ENCODE data around the gene DAGLA.

DAGLA gene

GRCh38 chr11:61711498-61711897 lies 31.3 kb downstream of the DAGLA start:
- no peak for DNase-seq

DNA sequence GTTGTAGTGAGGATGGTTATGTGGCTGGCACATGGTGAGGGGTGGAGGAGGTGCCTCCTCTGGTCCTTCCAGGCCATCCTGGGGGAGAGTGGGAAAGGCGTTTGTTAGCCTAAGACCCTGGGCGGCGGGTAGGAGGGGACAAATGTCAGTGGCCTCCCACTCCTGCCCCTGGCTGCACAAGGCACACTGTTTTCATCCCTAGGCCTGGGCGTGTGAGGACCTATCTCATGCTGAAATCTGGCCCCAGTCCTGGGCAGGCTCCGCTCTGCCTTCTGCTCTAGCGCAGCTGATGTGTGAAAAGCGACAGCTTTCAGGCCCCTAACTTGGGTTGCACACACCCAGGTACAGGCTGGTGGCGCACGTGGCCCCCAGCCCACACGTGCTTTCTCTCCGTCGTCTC lies 32.1 kb downstream of the DAGLA start:
- DNase-seq: no peak

- no peak for DNase-seq
Observed at GRCh38 chr11:61712846-61713245, 32.7 kb downstream of the DAGLA start.

GRCh38 chr11:61713464-61713863 lies 33.3 kb downstream of the DAGLA start:
- DNase-seq: no peak

DNA sequence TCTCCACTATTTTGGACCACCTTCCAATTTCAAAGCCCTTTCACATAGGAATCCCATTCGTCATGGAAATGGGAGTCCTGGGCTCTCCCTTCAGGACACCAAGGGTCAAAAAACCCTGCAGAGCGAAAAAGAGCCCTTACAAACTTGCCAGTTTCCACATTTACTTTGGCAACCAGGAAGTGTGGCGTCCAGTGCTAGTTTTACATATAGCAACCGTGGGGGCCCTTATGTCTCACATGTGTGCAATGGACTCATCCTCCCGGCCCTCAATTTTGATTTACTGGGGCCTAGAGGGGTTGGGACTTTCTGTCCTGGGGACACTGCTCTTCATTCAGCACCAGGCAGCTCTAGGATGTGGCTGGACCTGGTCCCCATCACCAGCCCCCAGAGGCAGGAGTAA lies 33.7 kb downstream of the DAGLA start:
- DNase-seq: no peak

GRCh38 chr11:61714316-61714715 lies 34.1 kb downstream of the DAGLA start:
- DNase-seq: no peak

DNA sequence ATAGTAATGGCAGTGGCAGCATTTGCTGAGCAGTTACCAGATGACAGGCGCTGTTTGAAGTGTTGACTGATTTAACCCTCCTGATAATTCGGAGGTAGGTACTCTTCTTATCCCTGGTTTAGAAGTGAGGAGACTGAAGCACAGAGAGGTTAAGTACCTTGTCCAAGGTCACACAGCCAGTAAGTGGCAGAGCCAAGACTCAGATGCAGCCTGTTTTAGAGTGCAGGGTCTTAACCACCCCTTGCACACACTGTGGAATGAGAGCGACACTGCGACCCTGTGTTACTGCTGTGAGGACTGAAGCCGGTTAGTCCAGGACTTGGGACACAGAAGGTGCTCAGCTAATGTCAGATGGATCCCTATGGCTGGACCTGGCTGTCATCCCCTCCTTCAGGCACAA lies 34.7 kb downstream of the DAGLA start:
- no peak for DNase-seq

GRCh38 chr11:61715867-61716266 lies 35.7 kb downstream of the DAGLA start:
- no peak for DNase-seq

- DNase-seq: no peak
Observed at GRCh38 chr11:61716478-61717285, 36.5 kb downstream of the DAGLA start.

- DNase-seq: no peak
Observed at GRCh38 chr11:61717286-61718033, 37.3 kb downstream of the DAGLA start.

GRCh38 chr11:61718046-61718531 lies 37.9 kb downstream of the DAGLA start:
- no peak for DNase-seq

GRCh38 chr11:61718621-61719302 lies 38.6 kb downstream of the DAGLA start:
- no peak for DNase-seq

DNA sequence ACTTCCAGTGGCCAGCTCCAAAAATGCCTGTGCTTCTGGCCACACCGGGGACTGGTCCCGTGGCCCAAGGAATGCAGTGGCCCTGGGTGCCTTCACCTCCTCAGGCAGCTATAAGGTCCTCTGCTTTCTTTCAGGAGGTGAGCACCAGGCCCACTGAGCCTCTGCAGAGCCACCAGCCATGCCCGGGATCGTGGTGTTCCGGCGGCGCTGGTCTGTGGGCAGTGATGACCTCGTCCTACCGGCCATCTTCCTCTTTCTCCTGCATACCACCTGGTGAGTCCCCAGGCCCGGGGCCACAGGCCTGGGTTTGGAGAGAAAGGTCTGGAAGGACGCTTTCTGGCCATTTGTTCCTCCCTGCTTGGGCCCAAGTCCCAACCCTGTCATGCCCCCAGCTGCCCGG lies 39.8 kb downstream of the DAGLA start:
- no peak for DNase-seq

DNA sequence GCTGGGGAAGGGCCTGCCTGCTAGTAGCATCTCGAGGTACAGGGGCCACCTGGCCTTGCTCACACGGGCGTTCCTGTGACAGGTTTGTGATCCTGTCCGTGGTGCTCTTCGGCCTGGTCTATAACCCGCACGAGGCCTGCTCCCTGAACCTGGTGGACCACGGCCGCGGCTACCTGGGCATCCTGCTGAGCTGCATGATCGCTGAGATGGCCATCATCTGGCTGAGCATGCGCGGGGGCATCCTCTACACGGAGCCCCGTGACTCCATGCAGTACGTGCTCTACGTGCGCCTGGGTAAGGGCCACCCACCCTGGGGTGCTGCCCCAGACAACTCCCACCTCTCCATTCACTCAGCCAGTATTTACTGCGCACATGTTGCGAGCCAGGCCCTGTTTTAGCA lies 40.4 kb downstream of the DAGLA start:
- DNase-seq: no peak

GRCh38 chr11:61724437-61724836 lies 44.2 kb downstream of the DAGLA start:
- DNase-seq: no peak

DNA sequence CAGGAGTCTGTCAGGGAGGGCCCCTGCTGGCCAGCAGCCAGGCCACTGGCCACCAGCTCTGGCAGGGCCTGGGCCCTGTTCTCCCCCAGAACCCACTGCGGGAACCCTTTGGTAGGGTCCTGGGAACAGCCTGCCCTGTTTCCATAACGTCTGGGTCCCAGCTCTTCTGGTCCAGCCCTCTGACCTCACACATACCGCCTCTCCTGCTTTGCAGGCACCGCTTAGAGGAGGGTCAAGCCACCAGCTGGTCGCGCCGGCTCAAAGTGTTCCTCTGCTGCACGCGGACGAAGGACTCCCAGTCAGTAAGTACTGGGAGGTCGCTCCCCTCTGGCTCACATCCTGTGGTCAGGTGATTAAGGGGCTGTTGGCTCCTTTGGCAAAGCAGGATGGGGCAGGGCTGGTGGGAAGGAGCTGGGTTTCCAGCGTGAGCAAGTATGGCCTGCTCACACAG lies 45.6 kb downstream of the DAGLA start:
- DNase-seq: no peak

- no peak for DNase-seq
Observed at GRCh38 chr11:61726775-61727174, 46.6 kb downstream of the DAGLA start.

GRCh38 chr11:61727401-61727811 lies 47.2 kb downstream of the DAGLA start:
- no peak for DNase-seq

DNA sequence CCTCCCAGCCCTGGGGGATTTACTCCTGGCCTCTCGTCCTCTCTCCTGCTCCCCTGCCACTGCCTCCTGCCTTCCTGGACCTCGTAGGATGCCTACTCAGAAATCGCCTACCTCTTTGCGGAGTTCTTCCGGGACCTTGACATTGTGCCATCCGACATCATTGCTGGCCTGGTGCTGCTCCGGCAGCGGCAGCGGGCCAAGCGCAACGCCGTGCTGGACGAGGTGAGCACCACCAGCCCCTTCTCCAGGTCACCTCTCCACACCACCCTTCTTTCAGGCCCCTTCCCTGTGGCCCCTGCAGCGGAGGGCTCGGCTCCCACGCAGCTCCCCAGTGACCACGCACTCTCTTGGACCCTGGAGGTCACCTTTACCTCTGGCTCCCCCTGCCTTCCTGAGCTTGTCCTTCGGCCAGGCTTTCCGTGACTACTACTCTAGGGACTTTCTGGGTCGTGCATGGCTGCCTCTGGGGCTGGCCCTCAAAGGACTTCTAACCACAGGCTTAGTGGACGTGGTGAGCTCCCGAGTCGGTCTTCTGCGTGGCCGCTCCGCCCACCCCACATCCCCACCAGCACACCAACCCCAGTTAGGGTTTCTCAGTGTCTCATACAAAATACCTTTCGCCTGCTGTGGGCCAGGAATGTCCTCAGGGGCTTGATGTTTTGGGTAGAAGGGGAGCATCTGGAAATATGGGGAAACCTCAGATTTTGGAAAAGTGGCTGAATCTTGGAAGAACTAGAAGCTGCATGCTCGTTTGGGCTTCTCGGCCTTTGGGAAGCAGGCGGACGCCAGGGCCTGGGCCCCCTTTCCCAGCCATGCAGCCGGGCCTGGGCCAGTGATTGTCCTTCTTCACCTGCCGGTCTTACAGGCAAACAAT lies 48.1 kb downstream of the DAGLA start:
- DNase-seq: no peak

DNA sequence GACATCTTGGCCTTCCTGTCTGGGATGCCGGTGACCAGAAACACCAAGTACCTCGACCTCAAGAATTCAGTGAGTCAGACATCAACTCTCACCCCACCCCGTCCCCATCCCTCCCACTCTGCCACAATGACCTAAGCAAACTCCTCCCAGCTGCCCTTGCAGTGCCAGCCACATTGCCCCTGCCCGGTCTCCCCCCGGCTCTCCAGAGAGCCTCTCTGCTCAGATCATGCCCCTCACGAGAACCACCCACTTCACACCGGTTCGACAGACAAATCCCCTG lies 48.7 kb downstream of the DAGLA start:
- DNase-seq: no peak

DNA sequence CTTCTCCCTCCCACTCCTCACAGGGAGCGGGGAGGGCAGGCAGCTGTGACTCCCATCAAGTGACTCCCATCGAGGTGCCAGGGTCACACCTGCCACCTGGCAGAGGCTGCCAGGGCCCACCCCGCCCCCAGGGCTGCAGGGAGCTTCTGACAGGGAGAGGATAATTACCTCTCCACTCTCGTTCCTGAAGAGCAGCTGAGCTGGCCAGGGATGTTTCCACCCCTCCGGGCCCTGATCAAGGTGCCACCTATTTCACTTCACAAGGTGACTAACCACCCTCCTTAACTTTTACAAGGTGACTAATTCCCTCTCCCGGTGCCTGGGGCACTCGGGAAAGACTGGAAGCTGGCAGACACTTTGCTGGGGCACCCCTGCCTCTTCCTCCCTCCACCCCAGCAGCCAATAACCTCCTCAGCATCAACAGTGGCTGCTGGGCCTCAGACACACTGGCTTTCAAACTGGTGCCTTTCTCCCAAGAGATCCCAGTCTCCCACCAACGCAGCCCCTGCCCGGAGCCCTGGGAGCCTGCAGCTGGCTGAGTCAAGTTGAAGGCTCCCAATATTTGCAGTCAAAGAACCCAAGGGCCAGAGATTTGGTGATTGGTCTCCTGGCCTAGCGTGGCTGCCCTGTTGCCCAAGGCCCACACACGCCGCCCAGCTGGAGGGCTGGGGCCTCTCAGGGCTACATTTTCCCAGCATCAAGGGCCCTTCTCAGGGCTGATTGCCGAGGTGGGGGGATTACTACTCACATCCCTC lies 50.2 kb downstream of the DAGLA start:
- no peak for DNase-seq

All from activated CD4-positive, CD25-positive, alpha-beta regulatory T cell treated with anti-CD3 and anti-CD28 coated beads, Interleukin-2, amount 50 U/mL, for 72 hours (primary cell).